Omental fat pad (tissue), 4 donors: ENCODE measurements around the gene SPEF1. TPM values are rescaled to one million over a fixed set of nuclear protein-coding genes. Genes with fewer than 3 reads are reported as not detected.

ENCODE experiments used
- ATAC-seq: fragments of 150-250 bp; one replicate; pipeline ENCODE4 v1.9.1; 2016; ENCODE audit warnings: mild to moderate bottlenecking, moderate library complexity; ENCODE audit not compliant: low FRiP score
- DNase-seq: peaks from one replicate; pipeline ENCODE4 v3.0.0-alpha.2; 2019; ENCODE audit warnings: low spot score
- CTCF ChIP-seq, 3 donors: fragments of 450-650 bp; IDR thresholded peaks; one replicate each; pipeline ENCODE4 v1.5.1; 2016 to 2017; ENCODE audit warnings: antibody characterized with exemption in 3 of 3, mild to moderate bottlenecking in 3 of 3, moderate library complexity in 2 of 3
- total RNA-seq, 4 donors: library from RNA; depleted of rRNA; stranded (reverse); fragments of >200 nt; gene quantifications; one replicate each; pipeline ENCODE4 v1.1.0, GENCODE V29; 2016

The SPEF1 gene
- total RNA-seq, 4 donors from 2014 or later: 0.56 TPM; not detected in 3

- no peak for TF ChIP-seq CTCF (IDR thresholded peaks at IDR 0.05)
- no peak for ATAC-seq
- no peak for DNase-seq
These were observed 52.4 kb downstream of the SPEF1 start for GRCh38 chr20:3728876-3729275.

DNA sequence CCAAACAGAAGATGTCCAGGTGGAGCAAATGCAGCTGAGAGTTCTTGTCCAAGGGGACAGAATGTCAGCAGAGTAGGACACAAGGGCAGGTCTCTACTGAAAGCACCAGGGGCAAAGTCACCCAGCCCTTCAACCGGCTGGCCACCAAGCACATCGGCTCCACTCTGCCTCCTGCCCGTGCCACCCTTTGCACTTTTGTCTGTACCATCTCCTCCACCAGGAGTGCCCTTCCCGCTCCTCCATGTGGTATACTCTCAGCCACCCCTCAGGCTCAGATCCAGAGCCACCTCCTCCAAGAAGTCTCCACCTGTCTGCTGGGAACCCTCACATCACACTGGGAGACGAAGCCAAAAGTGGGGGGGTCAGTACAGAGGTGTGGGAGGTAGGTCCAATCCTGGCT lies 52.9 kb downstream of the SPEF1 start:
- ATAC-seq (no peak), DNase-seq (no peak)
- TF ChIP-seq CTCF (IDR thresholded peaks at IDR 0.05): no peak

Other genes with a start within 250 kb of the SPEF1 start
- not detected for gene GFRA4, start 118.0 kb downstream of the SPEF1 start, total RNA-seq
- gene ADAM33, start 99.4 kb downstream of the SPEF1 start, total RNA-seq: 10 to 100 TPM; 27.3 to 94.4 (median 51.9) TPM
- gene SIGLEC1, start 68.8 kb downstream of the SPEF1 start, total RNA-seq: 10 to 100 TPM; 14.2 to 57.5 (median 27.5) TPM
- gene HSPA12B, start 48.8 kb downstream of the SPEF1 start, total RNA-seq: 10 to 100 TPM in 2 of 4 donors, 1 to 10 TPM in 2; 7.7 to 58.2 (median 19.3) TPM
- 10 to 100 TPM; 19.7 to 32.3 (median 30.3) TPM for gene ADISSP, start 13.7 kb downstream of the SPEF1 start, total RNA-seq
- gene CENPB, start 5.3 kb upstream of the SPEF1 start, total RNA-seq: 10 to 100 TPM; 52.2 to 98.4 (median 76.8) TPM
- 10 to 100 TPM; 11.7 to 44.3 (median 25.6) TPM for gene CDC25B, start 14.9 kb upstream of the SPEF1 start, total RNA-seq
- 10 to 100 TPM; 10.9 to 19.2 (median 11.4) TPM for gene AP5S1, start 39.1 kb upstream of the SPEF1 start, total RNA-seq
- 10 to 100 TPM; 21.8 to 37.8 (median 29.7) TPM for gene MAVS, start 65.4 kb upstream of the SPEF1 start, total RNA-seq
- 10 to 100 TPM; 32.8 to 45.0 (median 39.7) TPM for gene PANK2, start 107.9 kb upstream of the SPEF1 start, total RNA-seq
- gene RNF24, start 234.1 kb upstream of the SPEF1 start, total RNA-seq: 10 to 100 TPM; 23.6 to 44.1 (median 28.1) TPM